ENCODE results near the gene ERCC3. TPM values are rescaled to one million over a fixed set of nuclear protein-coding genes. Genes with fewer than 3 reads are reported as not detected.

ERCC3 gene
- total and polyA plus RNA-seq, 2 of the 13 experiments (the other 11 are each of a cell fraction or from before 2014, with no cell fraction given): 49.7 to 64.6 TPM

DNA sequence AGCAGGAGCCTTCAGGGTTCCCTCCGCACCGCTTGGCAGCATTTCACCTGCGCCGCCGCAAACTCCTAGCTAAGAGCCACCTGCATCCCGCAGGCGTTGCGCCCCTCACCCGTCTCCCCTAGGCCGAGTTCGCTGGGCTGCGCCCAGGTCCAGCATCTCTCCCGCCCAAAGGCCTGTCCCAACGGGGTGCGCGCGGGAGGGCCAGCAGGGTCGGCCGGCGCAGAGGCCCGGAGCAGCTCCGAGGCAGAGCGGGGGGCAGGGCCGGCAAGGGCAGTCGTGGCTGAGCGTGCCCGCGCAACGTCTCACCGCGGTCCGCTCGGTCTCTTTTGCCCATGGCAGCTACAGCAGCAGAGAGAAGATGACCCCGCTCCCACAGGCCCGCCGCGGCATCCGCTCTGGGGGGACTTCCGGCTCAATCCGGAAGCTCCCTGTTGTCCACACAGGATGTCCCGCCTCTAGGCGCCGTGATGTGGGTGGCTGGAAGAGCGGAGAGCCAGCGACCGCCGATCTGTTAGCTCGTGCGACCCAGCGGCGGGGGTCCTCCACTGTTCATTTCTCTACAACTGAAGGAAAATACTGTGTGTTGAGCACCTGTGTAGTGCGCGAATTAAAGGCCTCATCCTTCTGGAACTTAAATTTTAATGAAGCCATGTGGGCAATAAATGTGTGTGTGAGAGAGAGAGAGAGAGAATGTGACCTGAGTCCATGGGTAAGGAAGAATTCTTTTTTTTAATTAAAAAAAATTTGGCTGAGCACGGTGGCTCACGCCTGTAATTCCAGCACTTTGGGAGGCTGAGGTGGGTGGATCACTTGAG, at the start of gene ERCC3 (continued):
- TF ChIP-seq SOX13 (IDR thresholded peaks at IDR 0.05): no peak; the same call in 1 of the 2 replicates
- peak in 1 of 2 experiments; percentile 47; a peak in 2 of 4 replicates for TF ChIP-seq SOX13 (CRISPR knock-in tag; conservative IDR thresholded peaks at IDR 0.05 in 1 of 2, IDR thresholded peaks at IDR 0.05 in 1 of 2)
- TF ChIP-seq TBX3 (IDR thresholded peaks at IDR 0.05; ENCODE audit: borderline replicate concordance): no peak
- TF ChIP-seq ESRRA (CRISPR knock-in tag; IDR thresholded peaks at IDR 0.05; ENCODE audit: low read depth): peak; percentile 79; the same call in 1 of the 2 replicates
- TF ChIP-seq ATM (IDR thresholded peaks at IDR 0.05; ENCODE audit: borderline replicate concordance): no peak
- peak; percentile 79 for TF ChIP-seq TFDP2 (CRISPR knock-in tag; IDR thresholded peaks at IDR 0.05)
- peak; percentile 85 for TF ChIP-seq SRSF1 (optimal IDR thresholded peaks at IDR 0.05; ENCODE audit: low read depth, low read length)
- peak; percentile 94 for TF ChIP-seq ZBTB7B (CRISPR knock-in tag; IDR thresholded peaks at IDR 0.05)
- peak; percentile 95 for TF ChIP-seq FOXC1 (CRISPR knock-in tag; IDR thresholded peaks at IDR 0.05; ENCODE audit: borderline replicate concordance)

GRCh38 chr2:127343277-127343676, 49.3 kb upstream of the ERCC3 start:
- Histone ChIP-seq H3K9me3 (ENCODE audit: low read length) (no peaks in the 10 kb centered on the region), H3K27me3 (ENCODE audit: control insufficient read depth in 1 of 2, insufficient read depth in 2 of 2, low read length in 2 of 2) (no peaks in the 10 kb centered on the region), H3K79me2 (ENCODE audit: insufficient read depth, low read length) (peaks cover 55% of the 10 kb centered on the region), H3K4me3 (replicated peaks in 1 of 3; ENCODE audit: insufficient read depth in 1 of 3, low read depth in 2 of 3, low read length in 3 of 3) (no peak overlapping the region), H4K20me1 (ENCODE audit: insufficient read depth, low read length) (peaks cover 8% of the 10 kb centered on the region; the same call in 1 of the 2 replicates), H2AFZ (ENCODE audit: low read length) (no peak overlapping the region), H3K4me2 (ENCODE audit: low read depth, low read length) (no peak overlapping the region), H3K4me1 (ENCODE audit: insufficient read depth, low read length) (peaks cover 39% of the 10 kb centered on the region), H3K27ac (ENCODE audit: extremely low read length, insufficient read depth, low read length) (peak overlapping the region; percentile 28), H3K36me3 (replicated peaks in 1 of 2; ENCODE audit: control insufficient read depth in 1 of 2, insufficient read depth in 2 of 2, low read length in 2 of 2) (peaks cover 1 to 30% of the 10 kb centered on the region in 2 experiments; a peak in 4 of 5 replicates), H3K9ac (ENCODE audit: insufficient read depth, low read depth, low read length) (no peak overlapping the region)
- no peak for FAIRE-seq
- TF ChIP-seq ZNF501 (CRISPR knock-in tag; IDR thresholded peaks at IDR 0.05) (no peak), BRF2 (CRISPR knock-in tag; IDR thresholded peaks at IDR 0.05) (no peak), ETV6 (CRISPR knock-in tag; conservative IDR thresholded peaks at IDR 0.05) (no peak), HDAC1 (CRISPR knock-in tag; IDR thresholded peaks at IDR 0.05) (no peak)
- intact Hi-C loops (cut with micrococcal nuclease; ENCODE audit: unreplicated experiment) (no loop called here), in situ Hi-C loops (cut with HindIII; ENCODE audit: extremely low pct_ligation_motif_present, low pct_unique_long_range_greater_than_20kb) (no loop called here)
- 93% methylated on average over 2 of the region's 2 CpGs for WGBS (ENCODE audit: low lambda C conversion rate)
- peak; percentile 20 for DNase-seq (ENCODE audit: low spot score)
- no peak; the same call in 2 of the 3 replicates for ATAC-seq
- POLR2A ChIA-PET: no interaction called here
- CTCF ChIA-PET (ENCODE audit: low intra/inter-chr PET ratio, low total read pairs): no interaction called here
- BruUV-seq (replicated peaks): no TSS peak
